GM23248 (cell line): ENCODE measurements around the gene DGKI. TPM values are rescaled to one million over a fixed set of nuclear protein-coding genes. Genes with fewer than 3 reads are reported as not detected.

Source experiments
- DNase-seq: peaks from one replicate; pipeline ENCODE4 v3.0.0-alpha.2; 2015
- H2AFZ ChIP-seq: fragments of 200-600 bp; sonication (generic); 2 replicates; pipeline ENCODE4 v1.6.1; 2016; ENCODE audit warnings: antibody characterized with exemption
- H3F3A ChIP-seq: fragments of 200-600 bp; sonication (generic); 2 replicates; pipeline ENCODE4 v1.6.1; 2016; ENCODE audit warnings: mild to moderate bottlenecking, antibody characterized with exemption, mixed run types; ENCODE audit not compliant: insufficient read depth
- H3K27ac ChIP-seq: fragments of 200-600 bp; sonication (generic); 2 replicates; pipeline ENCODE4 v1.5.1; 2016; ENCODE audit warnings: mild to moderate bottlenecking
- H3K27me3 ChIP-seq: fragments of 200-600 bp; sonication (generic); replicated peaks from 2 replicates; pipeline ENCODE4 v1.6.1; 2016; ENCODE audit warnings: mild to moderate bottlenecking; ENCODE audit not compliant: insufficient read depth
- H3K36me3 ChIP-seq: fragments of 200-600 bp; sonication (generic); 2 replicates; pipeline ENCODE4 v1.6.1; 2016; ENCODE audit warnings: low read depth, mild to moderate bottlenecking
- H3K4me1 ChIP-seq: fragments of 200-600 bp; sonication (generic); 2 replicates; pipeline ENCODE4 v1.6.1; 2016; ENCODE audit warnings: mild to moderate bottlenecking; ENCODE audit not compliant: insufficient read depth
- H3K4me2 ChIP-seq: fragments of 200-600 bp; sonication (generic); one replicate; pipeline ENCODE4 v1.6.1; 2016; ENCODE audit warnings: mild to moderate bottlenecking; ENCODE audit not compliant: unreplicated experiment
- H3K4me3 ChIP-seq: fragments of 200-600 bp; sonication (generic); 2 replicates; pipeline ENCODE4 v1.5.1; 2016; ENCODE audit warnings: mild to moderate bottlenecking
- H3K79me2 ChIP-seq: fragments of 200-600 bp; sonication (generic); 2 replicates; pipeline ENCODE4 v1.6.1; 2016; ENCODE audit warnings: mild to moderate bottlenecking; ENCODE audit not compliant: insufficient read depth
- H3K9ac ChIP-seq: fragments of 200-600 bp; sonication (generic); 2 replicates; pipeline ENCODE4 v1.6.1; 2016; ENCODE audit warnings: mild to moderate bottlenecking
- H3K9me2 ChIP-seq: fragments of 200-600 bp; sonication (generic); 2 replicates; pipeline ENCODE4 v1.6.1; 2016; ENCODE audit warnings: mixed run types, mild to moderate bottlenecking, moderate library complexity; ENCODE audit not compliant: insufficient read depth
- H3K9me3 ChIP-seq: fragments of 200-600 bp; sonication (generic); one replicate; pipeline ENCODE4 v1.6.1; 2017; ENCODE audit warnings: low read depth
- H4K20me1 ChIP-seq: fragments of 200-600 bp; sonication (generic); 2 replicates; pipeline ENCODE4 v1.6.0; 2016; ENCODE audit not compliant: insufficient read depth
- EZH2 ChIP-seq: fragments of 200-600 bp; sonication (generic); IDR thresholded peaks from 2 replicates; pipeline ENCODE4 v1.6.1; 2018; ENCODE audit warnings: antibody characterized with exemption, mild to moderate bottlenecking; ENCODE audit not compliant: insufficient read depth, poor library complexity, severe bottlenecking
- EZH2phosphoT487 ChIP-seq: fragments of 200-600 bp; sonication (generic); IDR thresholded peaks from 2 replicates; pipeline ENCODE4 v1.6.1; 2018; ENCODE audit warnings: antibody characterized with exemption, moderate library complexity, mild to moderate bottlenecking, low read depth; ENCODE audit not compliant: insufficient read depth
- WGBS, 2 experiments: methylation state at CpG; one replicate each; pipeline ENCODE4 v1.1.6; 2015 to 2017; ENCODE audit warnings: low lambda C conversion rate in 2 of 2, low coverage in 1 of 2; ENCODE audit errors: missing lambda C conversion rate in 2 of 2; 5-methylcytosine and 5-hydroxymethylcytosine counted together
- in situ Hi-C: fragments of 300-500 bp; cut with MboI; formaldehyde crosslinking; loops from 2 replicates; pipeline ENCODE4 v1.15.0; 2020
- polyA plus RNA-seq: library from polyadenylated mRNA; unstranded; fragments of >200 nt; fragmentation: Nextera tagmentation; extraction: Ambion mirVana; gene quantifications from 2 replicates; pipeline ENCODE4 v1.2.1, GENCODE V29; 2016
- total RNA-seq: library from RNA; depleted of rRNA; stranded (reverse); fragments of >200 nt; shearing (Covaris generic); gene quantifications from 2 replicates; pipeline ENCODE4 v1.2.3, GENCODE V29; 2014

The DGKI gene
- total and polyA plus RNA-seq, 2 experiments from 2014 or later = 5.4 to 25.9 TPM

- Histone ChIP-seq H3K27ac (no peak overlapping the region), H3F3A (peaks cover 12% of the 10 kb centered on the region; the same call in 1 of the 2 replicates), H3K27me3 (no peaks in the 10 kb centered on the region), H2AFZ (no peak overlapping the region), H3K4me1 (peaks cover 4% of the 10 kb centered on the region; the same call in 1 of the 2 replicates), H3K9me3 (no peaks in the 10 kb centered on the region), H3K79me2 (no peaks in the 10 kb centered on the region), H3K9me2 (no peaks in the 10 kb centered on the region), H3K9ac (no peak overlapping the region), H3K4me2 (no peak overlapping the region), H3K4me3 (no peak overlapping the region), H4K20me1 (no peaks in the 10 kb centered on the region), H3K36me3 (peaks cover 10% of the 10 kb centered on the region)
- no peak for TF ChIP-seq EZH2phosphoT487
- TF ChIP-seq EZH2 = no peak
- DNase-seq = peak; percentile 12
- in situ Hi-C loops = no loop called here
- 73 to 74% methylated on average over 5 of the region's 5 CpGs for WGBS, 2 experiments
These were observed 274.6 kb downstream of the DGKI start for GRCh38 chr7:137572056-137572784.

DNA sequence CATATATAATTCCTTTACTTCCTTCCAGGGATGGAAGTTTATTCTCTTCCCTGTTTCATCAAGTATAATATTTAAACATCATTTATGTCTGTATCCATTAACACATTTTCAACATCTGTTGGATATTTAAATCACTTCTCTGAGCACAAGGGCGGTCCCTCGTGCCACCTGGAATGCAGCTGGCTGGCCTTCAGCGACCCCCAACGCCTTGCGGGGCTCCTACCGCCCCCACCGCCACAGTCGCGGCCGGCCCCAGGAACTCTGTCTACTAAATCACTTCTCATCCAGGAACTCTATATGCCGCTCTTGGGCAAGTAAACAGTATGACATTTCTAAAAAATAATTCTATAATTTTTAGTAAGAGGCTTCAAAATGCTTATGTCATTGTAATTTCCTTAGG lies 282.1 kb downstream of the DGKI start:
- Histone ChIP-seq H3K27ac (0 out of 2 replicates have a peak overlapping the region, but pooled peaks have one; percentile 2), H3K9ac (no peak overlapping the region), H3K4me1 (peaks cover 15% of the 10 kb centered on the region), H3F3A (peaks cover 4% of the 10 kb centered on the region; the same call in 1 of the 2 replicates), H2AFZ (peak overlapping the region; percentile 50), H4K20me1 (no peaks in the 10 kb centered on the region), H3K4me2 (peak overlapping the region; percentile 4), H3K27me3 (no peaks in the 10 kb centered on the region), H3K9me3 (no peaks in the 10 kb centered on the region), H3K36me3 (peaks cover 11% of the 10 kb centered on the region; the same call in 1 of the 2 replicates), H3K9me2 (no peaks in the 10 kb centered on the region), H3K4me3 (no peak overlapping the region), H3K79me2 (no peaks in the 10 kb centered on the region)
- WGBS, 2 experiments = 24 to 29% methylated on average over 11 of the region's 11 CpGs
- in situ Hi-C loops = no loop called here
- TF ChIP-seq EZH2 = no peak
- no peak for TF ChIP-seq EZH2phosphoT487
- DNase-seq = no peak

GRCh38 chr7:137563981-137564380 lies 282.8 kb downstream of the DGKI start:
- Histone ChIP-seq H3K27ac (0 out of 2 replicates have a peak overlapping the region, but pooled peaks have one; percentile 2), H3K4me2 (peak overlapping the region; percentile 4), H4K20me1 (no peaks in the 10 kb centered on the region), H3K4me3 (no peak overlapping the region), H3K27me3 (no peaks in the 10 kb centered on the region), H3K9ac (no peak overlapping the region), H3F3A (peaks cover 4% of the 10 kb centered on the region; the same call in 1 of the 2 replicates), H3K79me2 (no peaks in the 10 kb centered on the region), H2AFZ (no peak overlapping the region), H3K4me1 (peaks cover 15% of the 10 kb centered on the region), H3K9me3 (no peaks in the 10 kb centered on the region), H3K9me2 (no peaks in the 10 kb centered on the region), H3K36me3 (peaks cover 11% of the 10 kb centered on the region; the same call in 1 of the 2 replicates)
- TF ChIP-seq EZH2phosphoT487 = no peak
- no peak for TF ChIP-seq EZH2
- in situ Hi-C loops = no loop called here
- DNase-seq = peak; percentile 39

DNA sequence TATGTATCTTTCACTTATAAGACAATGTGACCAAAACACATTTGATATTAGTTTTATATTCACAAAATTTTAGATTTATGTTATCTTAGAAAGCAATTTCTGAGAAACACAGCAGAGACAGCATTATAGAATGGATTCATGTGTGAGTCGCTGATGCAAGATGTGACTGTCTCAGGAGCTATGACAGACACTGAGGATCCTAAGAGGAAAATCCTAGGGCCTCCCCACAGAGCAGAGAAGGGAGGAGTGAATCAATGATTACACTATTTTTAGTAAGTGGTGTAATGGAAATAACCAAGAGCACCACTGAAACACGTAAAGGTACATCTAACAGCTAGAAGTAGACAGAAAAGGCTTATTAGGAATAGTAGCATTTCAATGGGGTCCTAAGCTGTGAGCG lies 299.3 kb downstream of the DGKI start:
- Histone ChIP-seq H3K36me3 (0 out of 2 replicates have a peak, but pooled peaks cover 5% of the 10 kb centered on the region), H3K9me3 (no peaks in the 10 kb centered on the region), H3F3A (peaks cover 16% of the 10 kb centered on the region), H3K4me1 (peaks cover 15% of the 10 kb centered on the region), H4K20me1 (no peaks in the 10 kb centered on the region), H3K4me2 (peak overlapping the region; percentile 13), H3K27me3 (no peaks in the 10 kb centered on the region), H3K27ac (peak overlapping the region; percentile 70), H3K4me3 (no peak overlapping the region), H3K79me2 (no peaks in the 10 kb centered on the region), H2AFZ (no peak overlapping the region), H3K9me2 (no peaks in the 10 kb centered on the region), H3K9ac (peak overlapping the region; percentile 8; the same call in 1 of the 2 replicates)
- no peak for TF ChIP-seq EZH2phosphoT487
- TF ChIP-seq EZH2 = no peak
- DNase-seq = peak; percentile 67
- in situ Hi-C loops = no loop called here
- 88 to 94% methylated on average over 3 of the region's 3 CpGs for WGBS, 2 experiments

DNA sequence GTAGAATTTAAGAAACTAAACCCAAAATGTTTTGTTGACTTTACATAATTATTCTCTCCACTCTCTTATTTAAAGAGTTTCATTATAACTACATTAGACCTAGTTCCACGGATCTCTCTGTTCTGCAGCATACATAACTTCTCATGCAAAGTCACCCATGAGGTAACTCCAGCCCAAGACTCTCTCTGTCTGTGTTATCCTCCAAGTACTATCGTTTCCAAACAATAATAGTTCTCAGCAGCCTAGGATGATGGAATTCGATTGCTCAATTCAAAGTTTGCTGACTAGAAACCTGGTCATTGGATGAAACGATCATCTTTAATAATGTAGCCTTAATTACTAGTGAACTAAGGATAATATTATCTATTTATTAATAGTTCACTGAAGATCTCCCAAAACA lies 300.1 kb downstream of the DGKI start:
- WGBS, 2 experiments = 30 to 44% methylated on average over 4 of the region's 4 CpGs

More for the DNA sequence above, 300.1 kb downstream of the DGKI start:
- no peaks in the 10 kb centered on the region for H3K9me3 ChIP-seq
- H3K9ac ChIP-seq = no peak overlapping the region; the same call in 1 of the 2 replicates
- in situ Hi-C loops = no loop called here
- no peak for TF ChIP-seq EZH2
- TF ChIP-seq EZH2phosphoT487 = no peak
- H3K27me3 ChIP-seq = no peaks in the 10 kb centered on the region
- H3K4me1 ChIP-seq = peaks cover 15% of the 10 kb centered on the region
- H2AFZ ChIP-seq = no peak overlapping the region
- H3K79me2 ChIP-seq = no peaks in the 10 kb centered on the region
- H3K27ac ChIP-seq = peak overlapping the region; percentile 70
- peaks cover 16% of the 10 kb centered on the region for H3F3A ChIP-seq
- H3K4me2 ChIP-seq = peak overlapping the region; percentile 13
- peak; percentile 82 for DNase-seq
- H4K20me1 ChIP-seq = no peaks in the 10 kb centered on the region
- H3K36me3 ChIP-seq = 0 out of 2 replicates have a peak, but pooled peaks cover 5% of the 10 kb centered on the region
- no peak overlapping the region for H3K4me3 ChIP-seq
- H3K9me2 ChIP-seq = no peaks in the 10 kb centered on the region
